Naive thymus-derived CD4-positive, alpha-beta T cell (primary cell): Measurements from ENCODE around the gene DPPA5. TPM values are rescaled to one million over a fixed set of nuclear protein-coding genes. Genes with fewer than 3 reads are reported as not detected.

Experiments used
- ATAC-seq: fragments of 150-1000 bp; cut with Tn5 transposase; 2 replicates; pipeline ENCODE4 v1.10.0; 2021; ENCODE audit warnings: mild to moderate bottlenecking, moderate library complexity
- CTCF ChIA-PET: fragments of 350-600 bp; sonication (Branson Sonifier 250); formaldehyde crosslinking; loops from one replicate; lab custom pipeline; 2021; ENCODE audit warnings: antibody characterized with exemption; lab: Charles Lee
- POLR2A ChIA-PET: fragments of 350-600 bp; sonication (Branson Sonifier 250); formaldehyde crosslinking; loops from one replicate; lab custom pipeline; 2021; ENCODE audit warnings: antibody characterized with exemption, inconsistent platforms; lab: Charles Lee
- DNase-seq, 9 donors: peaks; one replicate each; pipeline versions ENCODE4 v3.0.0 to v3.0.0-alpha.2; 2020 to 2022; ENCODE audit warnings: mixed read lengths in 1 of 9
- H3K27ac ChIP-seq: one replicate; pipeline ENCODE4 v1.7.0; 2013; ENCODE audit warnings: mild to moderate bottlenecking, low read depth, low read length, moderate library complexity
- H3K27me3 ChIP-seq, 2 donors: one replicate each; pipeline ENCODE4 v1.7.0; 2013; ENCODE audit warnings: low read length in 2 of 2, mild to moderate bottlenecking in 2 of 2, moderate library complexity in 2 of 2; ENCODE audit not compliant: control insufficient read depth in 2 of 2, insufficient read depth in 2 of 2
- H3K36me3 ChIP-seq, 3 experiments: 1 replicate in 2 of 3; 2 replicates in 1 of 3; pipeline ENCODE4 v1.7.0; 2013; ENCODE audit warnings: low read length in 3 of 3, mild to moderate bottlenecking in 3 of 3, moderate library complexity in 1 of 3; ENCODE audit not compliant: insufficient read depth in 3 of 3, control insufficient read depth in 2 of 3
- H3K4me1 ChIP-seq, 2 donors: one replicate each; pipeline ENCODE4 v1.7.0; 2013; ENCODE audit warnings: low read length in 2 of 2, mild to moderate bottlenecking in 2 of 2, moderate library complexity in 1 of 2; ENCODE audit not compliant: control insufficient read depth in 2 of 2, insufficient read depth in 2 of 2
- H3K4me3 ChIP-seq: 2 replicates; pipeline ENCODE4 v1.7.0; 2013; ENCODE audit warnings: mild to moderate bottlenecking, low read length
- H3K9me3 ChIP-seq, 3 experiments: 1 replicate in 2 of 3; 2 replicates in 1 of 3; pipeline ENCODE4 v1.7.0; 2013; ENCODE audit warnings: low read length in 3 of 3; ENCODE audit not compliant: control insufficient read depth in 2 of 3
- H3K27ac Mint-ChIP-seq, 9 donors: one replicate each; pipeline ENCODE4 v1.8.0; 2020 to 2022; ENCODE audit warnings: mixed read lengths in 9 of 9, mild to moderate bottlenecking in 8 of 9, moderate library complexity in 5 of 9, inconsistent platforms in 2 of 9
- H3K27me3 Mint-ChIP-seq, 5 donors: one replicate each; pipeline ENCODE4 v1.8.0; 2021 to 2022; ENCODE audit warnings: mixed read lengths in 5 of 5, mild to moderate bottlenecking in 1 of 5
- H3K36me3 Mint-ChIP-seq, 5 donors: one replicate each; pipeline ENCODE4 v1.8.0; 2020 to 2022; ENCODE audit warnings: mixed read lengths in 5 of 5, mild to moderate bottlenecking in 3 of 5, inconsistent platforms in 1 of 5
- H3K4me1 Mint-ChIP-seq, 7 donors: one replicate each; pipeline ENCODE4 v1.8.0; 2020 to 2022; ENCODE audit warnings: mixed read lengths in 7 of 7, mild to moderate bottlenecking in 3 of 7, inconsistent platforms in 1 of 7
- H3K4me3 Mint-ChIP-seq, 10 donors: one replicate each; pipeline ENCODE4 v1.8.0; 2020 to 2022; ENCODE audit warnings: mild to moderate bottlenecking in 10 of 10, mixed read lengths in 10 of 10, moderate library complexity in 6 of 10, inconsistent platforms in 2 of 10
- H3K9me3 Mint-ChIP-seq, 11 donors: one replicate each; pipeline ENCODE4 v1.8.0; 2020 to 2022; ENCODE audit warnings: mixed read lengths in 11 of 11, mild to moderate bottlenecking in 4 of 11, inconsistent platforms in 1 of 11, moderate library complexity in 1 of 11
- intact Hi-C, 2 donors: fragments of 100-400 bp; cut with micrococcal nuclease; formaldehyde crosslinking; loops; one replicate each; pipeline ENCODE4 v1.15.1; 2023
- polyA plus RNA-seq, 2 donors: library from polyadenylated mRNA; unstranded; fragments of 300-500 nt; fragmentation: Illumina TruSeq; gene quantifications; one replicate each; pipeline ENCODE4 v1.2.3, GENCODE V29; 2021
- total RNA-seq, 6 experiments: library from RNA in 5 of 6; stranded (reverse) in 5 of 6; gene quantifications; 1 replicate in 5 of 6; 2 replicates in 1 of 6; pipeline ENCODE4 v1.2.3 and lab custom pipeline; 2021 to 2026

The DPPA5 gene
- total and polyA plus RNA-seq, 7 experiments from 2014 or later: not detected

GRCh38 chr6:73349311-73349710 is 4.8 kb downstream of the DPPA5 start:
- intact Hi-C loops: no loop called here
- ATAC-seq (no peak), DNase-seq (no peak)
- Mint-ChIP-seq H3K27me3 (peaks cover 41 to 58% (median 44%) of the 10 kb centered on the region in 5 donors), H3K4me3 (no peak overlapping the region), H3K27ac (no peak overlapping the region), H3K9me3 (no peaks in the 10 kb centered on the region), H3K36me3 (no peaks in the 10 kb centered on the region), H3K4me1 (peaks cover 0 to 4% (median 0%) of the 10 kb centered on the region in 7 donors)
- Histone ChIP-seq H3K27ac (no peak overlapping the region), H3K4me3 (no peak overlapping the region), H3K9me3 (no peaks in the 10 kb centered on the region), H3K27me3 (no peaks in the 10 kb centered on the region), H3K36me3 (no peaks in the 10 kb centered on the region), H3K4me1 (no peaks in the 10 kb centered on the region)
- ChIA-PET POLR2A (no interaction called here), CTCF (interaction anchor here (0.6 kb wide), 1 partner anchor 662 kb away, joined by 5 read pairs; no protein-coding TSS in a partner anchor)

- peaks cover 41 to 62% (median 44%) of the 10 kb centered on the region in 5 donors for H3K27me3 Mint-ChIP-seq
- CTCF ChIA-PET: interaction anchor here (0.6 kb wide), 1 partner anchor 661 kb away, joined by 5 read pairs; no protein-coding TSS in a partner anchor
Measured at GRCh38 chr6:73348550-73349204, 5.4 kb downstream of the DPPA5 start.

GRCh38 chr6:73343164-73343563 is 10.9 kb downstream of the DPPA5 start:
- DNase-seq: no peak
- no peaks in the 10 kb centered on the region for H3K9me3 ChIP-seq
- no peak overlapping the region for H3K27ac Mint-ChIP-seq
- no peak overlapping the region for H3K27ac ChIP-seq
- intact Hi-C loops: no loop called here
- CTCF ChIA-PET: no interaction called here
- no peaks in the 10 kb centered on the region for H3K9me3 Mint-ChIP-seq
- no peaks in the 10 kb centered on the region for H3K4me1 ChIP-seq
- no peak overlapping the region for H3K4me3 Mint-ChIP-seq
- no peaks in the 10 kb centered on the region for H3K36me3 ChIP-seq
- no peak overlapping the region for H3K4me3 ChIP-seq
- no peaks in the 10 kb centered on the region for H3K4me1 Mint-ChIP-seq
- no peaks in the 10 kb centered on the region for H3K36me3 Mint-ChIP-seq
- H3K27me3 Mint-ChIP-seq: peaks cover 15 to 41% (median 16%) of the 10 kb centered on the region in 5 donors
- H3K27me3 ChIP-seq: no peaks in the 10 kb centered on the region
- ATAC-seq: no peak
- POLR2A ChIA-PET: no interaction called here

More at GRCh38 chr6:73348550-73349204, 5.4 kb downstream of the DPPA5 start:
- ATAC-seq (no peak), DNase-seq (no peak)
- no peaks in the 10 kb centered on the region for H3K4me1 ChIP-seq
- no peak overlapping the region for H3K4me3 Mint-ChIP-seq
- no peaks in the 10 kb centered on the region for H3K36me3 ChIP-seq
- intact Hi-C loops: no loop called here
- no peak overlapping the region for H3K4me3 ChIP-seq
- no peaks in the 10 kb centered on the region for H3K9me3 ChIP-seq
- no peaks in the 10 kb centered on the region for H3K9me3 Mint-ChIP-seq
- H3K27ac Mint-ChIP-seq: no peak overlapping the region
- no peaks in the 10 kb centered on the region for H3K36me3 Mint-ChIP-seq
- H3K27me3 ChIP-seq: no peaks in the 10 kb centered on the region
- POLR2A ChIA-PET: no interaction called here
- H3K4me1 Mint-ChIP-seq: peaks cover 0 to 4% (median 0%) of the 10 kb centered on the region in 7 donors
- H3K27ac ChIP-seq: no peak overlapping the region

- no peak overlapping the region for H3K4me3 Mint-ChIP-seq
- Histone ChIP-seq H3K4me1 (no peaks in the 10 kb centered on the region), H3K4me3 (no peak overlapping the region), H3K27me3 (no peaks in the 10 kb centered on the region), H3K9me3 (no peaks in the 10 kb centered on the region), H3K27ac (no peak overlapping the region), H3K36me3 (no peaks in the 10 kb centered on the region)
- no peak for DNase-seq
- POLR2A ChIA-PET: no interaction called here
- intact Hi-C loops: no loop called here
- CTCF ChIA-PET: interaction anchor here (0.6 kb wide), 1 partner anchor 314 kb away, joined by 5 read pairs; no protein-coding TSS in a partner anchor
- no peaks in the 10 kb centered on the region for H3K4me1 Mint-ChIP-seq
- H3K36me3 Mint-ChIP-seq: no peaks in the 10 kb centered on the region
- no peak for ATAC-seq
- no peak overlapping the region for H3K27ac Mint-ChIP-seq
- no peaks in the 10 kb centered on the region for H3K9me3 Mint-ChIP-seq
- peaks cover 6 to 35% (median 7%) of the 10 kb centered on the region in 5 donors for H3K27me3 Mint-ChIP-seq
Measured at GRCh38 chr6:73342174-73342573, 11.9 kb downstream of the DPPA5 start.

GRCh38 chr6:73341335-73341734 is 12.7 kb downstream of the DPPA5 start:
- intact Hi-C loops: no loop called here
- no peak for ATAC-seq
- POLR2A ChIA-PET: no interaction called here
- H3K9me3 ChIP-seq: no peaks in the 10 kb centered on the region
- Mint-ChIP-seq H3K36me3 (no peaks in the 10 kb centered on the region), H3K9me3 (no peaks in the 10 kb centered on the region), H3K4me1 (no peaks in the 10 kb centered on the region), H3K27ac (no peak overlapping the region), H3K27me3 (peaks cover 0 to 30% (median 0%) of the 10 kb centered on the region in 5 donors), H3K4me3 (no peak overlapping the region)
- H3K4me1 ChIP-seq: no peaks in the 10 kb centered on the region
- CTCF ChIA-PET: no interaction called here
- no peaks in the 10 kb centered on the region for H3K36me3 ChIP-seq
- H3K27ac ChIP-seq: no peak overlapping the region
- no peak overlapping the region for H3K4me3 ChIP-seq
- DNase-seq: no peak
- no peaks in the 10 kb centered on the region for H3K27me3 ChIP-seq

- Histone ChIP-seq H3K27ac (no peak overlapping the region), H3K4me1 (no peaks in the 10 kb centered on the region), H3K36me3 (no peaks in the 10 kb centered on the region), H3K27me3 (no peaks in the 10 kb centered on the region), H3K4me3 (no peak overlapping the region), H3K9me3 (no peaks in the 10 kb centered on the region)
- no peaks in the 10 kb centered on the region for H3K9me3 Mint-ChIP-seq
- no peak for DNase-seq
- no peaks in the 10 kb centered on the region for H3K36me3 Mint-ChIP-seq
- peaks cover 0 to 26% (median 0%) of the 10 kb centered on the region in 5 donors for H3K27me3 Mint-ChIP-seq
- H3K27ac Mint-ChIP-seq: no peak overlapping the region
- intact Hi-C loops: no loop called here
- ChIA-PET POLR2A (no interaction called here), CTCF (no interaction called here)
- H3K4me3 Mint-ChIP-seq: no peak overlapping the region
- H3K4me1 Mint-ChIP-seq: no peaks in the 10 kb centered on the region
- no peak for ATAC-seq
Measured at GRCh38 chr6:73340048-73340447, 14.0 kb downstream of the DPPA5 start.

GRCh38 chr6:73339340-73339739 is 14.7 kb downstream of the DPPA5 start:
- Mint-ChIP-seq H3K27ac (no peak overlapping the region), H3K4me3 (no peak overlapping the region), H3K9me3 (no peaks in the 10 kb centered on the region), H3K36me3 (no peaks in the 10 kb centered on the region), H3K27me3 (peaks cover 0 to 24% (median 0%) of the 10 kb centered on the region in 5 donors), H3K4me1 (no peaks in the 10 kb centered on the region)
- Histone ChIP-seq H3K9me3 (no peaks in the 10 kb centered on the region), H3K36me3 (no peaks in the 10 kb centered on the region), H3K27me3 (no peaks in the 10 kb centered on the region), H3K4me1 (no peaks in the 10 kb centered on the region), H3K4me3 (no peak overlapping the region), H3K27ac (no peak overlapping the region)
- ChIA-PET POLR2A (no interaction called here), CTCF (interaction anchor here (0.5 kb wide), 1 partner anchor 283 kb away, joined by 3 read pairs; no protein-coding TSS in a partner anchor)
- DNase-seq (no peak), ATAC-seq (no peak)
- intact Hi-C loops: no loop called here
